Dedifferentiated amniotic fluid mesenchymal stem cell (primary cell): Measurements from ENCODE around the gene ISCA2.

ENCODE experiments used
- DNase-seq: peaks from one replicate; pipeline ENCODE4 v3.0.0-alpha.2; 2016; ENCODE audit errors: extremely low spot score

ISCA2 gene

DNA sequence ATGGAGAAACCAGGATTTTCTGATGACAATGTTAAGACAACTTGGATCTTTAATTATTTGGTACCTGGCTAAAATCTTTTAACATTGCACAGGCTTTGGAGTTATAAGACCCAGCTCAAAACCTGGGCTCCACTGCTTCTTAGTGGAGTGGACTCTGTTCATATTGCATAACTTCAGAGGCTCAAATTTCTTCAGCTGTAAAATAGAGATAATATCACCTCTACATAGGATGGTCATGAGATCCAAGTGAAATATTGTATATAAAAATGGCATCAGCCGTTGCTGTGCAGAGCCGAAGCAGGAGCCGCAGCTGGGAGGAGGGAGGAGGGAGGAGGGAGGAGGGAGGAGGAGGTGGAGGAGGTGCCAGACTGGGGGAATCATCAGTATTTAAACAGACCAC is 11.0 kb upstream of the ISCA2 start:
- no peak for DNase-seq

GRCh38 chr14:74483321-74483720 is 10.2 kb upstream of the ISCA2 start:
- no peak for DNase-seq

- no peak for DNase-seq
Measured at GRCh38 chr14:74486164-74486563, 7.4 kb upstream of the ISCA2 start.

- DNase-seq = no peak
Measured at GRCh38 chr14:74488786-74489397, 4.7 kb upstream of the ISCA2 start.

GRCh38 chr14:74490486-74490885 is 3.1 kb upstream of the ISCA2 start:
- no peak for DNase-seq

DNA sequence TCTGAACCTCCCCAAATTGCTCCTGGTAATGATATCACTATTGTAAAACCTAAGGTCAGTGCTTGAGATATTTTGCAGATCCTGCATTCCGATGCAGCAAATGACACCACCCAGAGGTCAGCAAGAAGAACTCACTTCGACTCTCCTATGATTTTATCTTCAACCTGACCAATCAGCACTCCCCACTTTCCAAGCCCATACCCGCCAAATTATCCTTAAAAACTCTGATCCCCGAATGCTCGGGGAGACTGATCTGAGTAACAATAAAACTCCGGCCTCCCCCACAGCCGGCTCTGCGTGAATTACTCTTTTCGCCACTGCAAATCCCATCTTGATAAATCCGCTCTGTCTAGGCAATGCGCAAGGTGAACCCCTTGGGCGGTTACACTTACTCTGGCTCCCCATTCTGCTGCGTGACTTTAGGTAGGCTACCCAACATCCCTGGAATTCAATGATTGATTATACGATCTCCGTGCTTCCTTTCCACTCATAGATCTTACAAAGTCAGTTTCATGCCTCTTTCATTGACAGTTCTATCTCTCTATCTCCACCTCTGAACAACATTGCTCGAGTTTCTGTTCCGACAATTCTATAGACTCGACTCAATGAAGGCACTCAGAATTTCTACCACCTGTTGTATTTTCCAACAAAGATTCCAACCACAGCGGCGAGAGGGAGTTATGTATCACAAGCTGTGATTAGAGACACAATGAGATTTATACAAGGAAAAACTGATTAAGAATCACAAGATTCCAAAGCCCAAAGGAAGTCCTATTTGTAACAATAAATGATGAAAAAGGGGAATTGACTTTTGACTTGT is 1.4 kb upstream of the ISCA2 start:
- no peak for DNase-seq

DNA sequence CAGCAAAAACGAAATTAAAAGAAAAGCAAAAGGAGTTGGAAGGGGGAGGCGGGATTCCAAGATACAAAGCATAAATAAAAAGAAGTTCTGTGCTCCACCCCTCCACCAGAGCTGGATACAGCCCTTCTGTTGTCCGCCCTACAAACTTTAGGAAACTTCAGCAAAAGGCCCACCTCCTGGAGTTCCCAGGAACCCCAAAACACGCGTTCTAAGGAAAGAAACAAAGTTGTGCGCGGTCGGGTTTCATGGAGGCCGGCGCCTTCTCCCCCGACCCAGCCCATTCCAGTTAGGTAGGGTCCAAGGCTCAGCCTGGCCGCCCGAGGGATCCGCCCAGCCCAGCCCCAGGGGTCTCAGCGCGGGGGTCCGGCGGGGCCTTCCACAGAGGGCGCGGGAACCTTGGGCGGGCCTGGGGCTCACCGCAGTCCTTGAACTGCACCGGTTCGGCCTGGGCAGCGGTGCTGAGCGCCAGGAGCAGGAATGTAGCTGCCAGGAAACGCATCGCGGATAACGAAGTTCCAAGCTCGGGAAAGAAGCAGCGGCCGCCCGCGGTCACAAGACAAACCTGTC is 706 bp upstream of the ISCA2 start, which contains the start of gene NPC2:
NPC2 (minus strand) TSS at position 530 of the 567 bp plus-strand sequence; CDS start at position 499, 31 bp downstream.
- DNase-seq = no peak

DNA sequence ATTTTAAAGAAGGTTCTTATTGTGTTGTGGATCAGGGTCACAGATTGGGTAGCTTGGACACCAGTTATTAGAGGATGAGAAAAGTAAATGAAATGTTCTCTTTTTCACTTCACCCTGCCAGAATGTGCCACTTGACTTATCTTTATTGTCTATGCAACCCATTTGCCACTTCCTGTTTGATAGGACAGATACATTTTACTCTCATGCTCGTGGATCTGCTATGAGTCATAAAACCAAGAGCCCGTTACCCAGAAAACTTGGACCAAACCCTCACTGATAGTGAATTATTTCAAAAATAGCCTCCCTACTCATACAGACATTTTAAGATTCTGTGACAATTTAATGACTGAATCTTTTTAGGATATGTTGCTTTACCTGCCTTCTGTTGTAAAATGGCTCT is 1.8 kb downstream of the ISCA2 start:
- no peak for DNase-seq

DNA sequence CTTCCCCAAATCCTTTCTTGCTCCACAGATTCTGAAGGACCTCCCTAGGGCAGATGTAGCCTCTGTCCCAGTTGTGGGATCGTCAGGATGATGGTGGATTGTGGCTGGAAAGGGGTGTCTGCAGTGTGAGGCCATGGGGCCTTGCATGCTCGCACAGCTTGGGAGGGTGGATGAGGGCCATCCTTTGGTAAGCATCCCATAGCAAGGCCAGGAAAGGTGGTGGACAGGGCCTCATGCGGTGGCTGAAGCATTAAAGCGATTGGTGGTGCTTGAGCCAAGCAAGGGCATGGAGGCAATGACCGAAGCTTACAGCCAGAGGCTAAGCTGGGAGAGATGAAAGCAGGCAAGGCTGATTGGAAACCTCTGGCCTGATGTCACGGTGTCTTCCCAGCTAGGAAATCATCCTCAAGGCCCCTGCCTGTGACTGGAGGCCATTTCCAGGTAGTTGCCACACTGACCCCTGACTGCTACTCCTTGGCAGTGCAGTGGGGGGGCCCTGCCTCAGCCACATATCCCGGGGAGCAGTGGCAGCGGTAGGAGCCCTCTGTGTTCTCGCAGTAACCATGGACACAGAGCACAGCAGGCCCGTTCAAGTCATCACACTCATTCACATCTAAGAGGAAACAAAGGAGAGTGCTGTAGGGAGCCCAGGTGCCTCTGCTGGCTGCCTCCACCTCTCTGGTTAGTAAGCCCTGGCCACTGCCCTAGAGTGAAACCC is 7.0 kb downstream of the ISCA2 start:
- no peak for DNase-seq

DNA sequence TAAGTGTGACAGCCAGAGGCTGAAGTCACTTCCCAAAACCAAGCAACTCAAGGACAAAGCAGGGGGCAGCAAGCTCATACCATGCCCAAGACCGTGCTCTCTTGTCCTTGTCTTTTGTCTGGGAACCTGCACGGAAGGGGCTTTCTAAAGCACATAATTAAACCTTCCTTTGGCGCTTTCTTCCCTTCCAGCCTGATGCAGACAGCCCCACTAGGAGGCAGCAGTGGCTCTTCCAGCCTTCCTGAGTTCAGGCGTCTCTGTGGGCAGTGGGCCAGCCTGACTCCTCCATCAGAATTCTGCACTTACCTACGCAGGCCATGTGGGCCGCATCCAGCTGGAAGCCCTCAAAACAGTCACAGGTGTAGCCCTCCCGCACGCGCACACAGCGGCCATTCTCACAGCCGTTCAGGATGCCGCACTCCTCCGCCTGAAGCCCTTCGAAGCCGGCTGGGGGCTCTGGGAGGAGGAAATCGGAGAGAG is 7.6 kb downstream of the ISCA2 start:
- DNase-seq = peak; percentile 51

DNA sequence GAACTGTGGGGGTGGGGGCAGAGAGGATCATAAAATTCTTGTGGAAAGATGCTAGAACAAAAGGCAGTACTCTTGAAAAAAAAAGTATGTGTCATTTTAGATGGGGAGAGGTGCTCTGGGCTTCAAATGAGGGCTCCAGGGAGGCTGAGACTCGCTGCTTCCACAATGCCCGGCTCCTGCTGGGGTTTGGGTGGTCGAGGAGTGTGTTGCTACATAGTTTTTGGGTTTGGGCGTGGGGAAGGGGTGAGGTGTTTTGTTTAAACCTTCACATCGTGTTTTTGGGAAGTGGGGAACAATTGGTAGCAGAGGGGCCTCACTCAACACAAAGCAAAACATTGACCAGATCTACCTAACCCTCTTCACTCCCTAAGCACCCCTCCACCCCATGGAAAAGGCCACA is 8.1 kb downstream of the ISCA2 start:
- DNase-seq = no peak

DNA sequence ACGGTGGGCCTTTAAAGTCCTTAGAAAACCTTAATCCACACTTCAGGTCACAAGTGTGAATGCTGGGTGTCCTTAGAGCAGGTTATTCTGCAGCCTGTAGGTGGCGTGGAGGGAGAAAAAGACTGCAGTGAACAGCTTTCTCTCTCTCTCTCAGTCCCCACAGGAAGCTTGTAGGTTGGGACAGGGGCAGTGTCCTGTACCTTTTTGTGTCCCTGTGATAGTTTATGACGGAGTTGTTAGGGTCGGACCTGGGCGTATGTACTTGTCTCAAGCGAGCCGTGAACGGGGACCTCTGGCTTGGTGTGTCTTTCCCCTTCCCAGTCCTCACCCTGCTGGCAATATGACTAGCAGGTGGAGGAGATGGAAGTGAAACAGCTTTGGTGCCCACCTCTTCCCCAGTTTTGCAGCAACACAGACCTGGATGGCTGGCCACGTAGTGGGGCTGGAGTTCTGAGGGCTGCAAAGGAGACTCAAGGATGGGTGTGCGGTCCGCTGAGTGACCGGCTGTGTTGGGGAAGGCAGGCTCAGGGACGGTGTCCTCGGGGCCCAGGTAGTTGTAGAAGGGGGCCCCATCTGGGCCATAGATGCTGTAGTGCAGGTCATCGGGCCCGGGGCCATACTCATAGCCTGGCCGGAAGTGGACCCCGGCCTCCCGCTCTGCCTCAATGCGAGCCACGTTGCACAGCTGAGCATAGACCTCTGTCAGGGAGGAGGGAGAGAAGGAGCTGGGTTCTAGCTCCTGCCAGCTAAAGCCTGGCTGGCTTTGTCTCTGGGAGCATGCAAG is 8.9 kb downstream of the ISCA2 start:
- no peak for DNase-seq

- DNase-seq = no peak
Measured at GRCh38 chr14:74503291-74503937, 9.8 kb downstream of the ISCA2 start.

- no peak for DNase-seq
Measured at GRCh38 chr14:74503938-74504335, 10.4 kb downstream of the ISCA2 start.

GRCh38 chr14:74504412-74504811 is 10.8 kb downstream of the ISCA2 start:
- DNase-seq = no peak

- no peak for DNase-seq
Measured at GRCh38 chr14:74504874-74505720, 11.5 kb downstream of the ISCA2 start.

GRCh38 chr14:74505831-74506230 is 12.3 kb downstream of the ISCA2 start:
- DNase-seq = no peak

DNA sequence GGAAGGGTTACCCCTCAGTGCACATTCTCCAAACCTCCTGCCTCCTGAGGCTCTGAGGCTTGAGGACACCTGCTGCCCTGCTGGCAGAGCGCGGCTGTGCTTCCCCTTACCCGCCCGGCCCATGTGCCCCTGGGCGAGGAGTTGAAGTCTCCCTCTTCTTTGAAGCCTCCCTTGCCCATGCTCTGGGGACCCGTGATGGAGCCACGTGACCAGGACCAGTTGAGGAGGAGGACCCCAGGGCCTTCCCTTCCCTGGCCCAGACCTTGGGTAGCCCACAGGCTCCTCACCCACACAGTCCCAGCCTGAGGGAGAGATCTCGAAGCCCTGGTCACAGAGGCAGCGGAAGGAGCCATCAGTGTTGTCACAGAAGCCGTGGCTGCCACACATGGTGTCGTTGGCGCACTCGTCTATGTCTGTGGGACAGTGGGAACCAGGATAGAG is 12.9 kb downstream of the ISCA2 start:
- DNase-seq = no peak

GRCh38 chr14:74507085-74507484 is 13.5 kb downstream of the ISCA2 start:
- no peak for DNase-seq

GRCh38 chr14:74507840-74508239 is 14.3 kb downstream of the ISCA2 start:
- DNase-seq = no peak
